NT2/D1 (cell line): ENCODE data around the gene PTPN18.
A peak's percentile ranks its signal among the peaks of the same experiment; 100 is the strongest.
"Not testable (repeated sequence)": the region's sequence is repeated elsewhere in the genome, so short reads cannot be mapped to it uniquely, and the experiment has no call there.

Source experiments
- DNase-seq: peaks from one replicate; pipeline ENCODE4 v3.0.0-alpha.2; 2011; ENCODE audit warnings: low read depth, low spot score
- H3K27me3 ChIP-seq: 2 replicates; pipeline ENCODE4 v1.6.0; 2011; ENCODE audit warnings: mild to moderate bottlenecking; ENCODE audit not compliant: insufficient read length, insufficient read depth
- H3K36me3 ChIP-seq: 2 replicates; pipeline ENCODE4 v1.6.1; 2011; ENCODE audit warnings: mild to moderate bottlenecking, low read length, mixed read lengths; ENCODE audit not compliant: insufficient read depth, insufficient read length
- H3K4me1 ChIP-seq: 2 replicates; pipeline ENCODE4 v1.5.1; 2011; ENCODE audit not compliant: insufficient read depth, insufficient read length
- H3K4me3 ChIP-seq: 2 replicates; pipeline ENCODE4 v1.5.1; 2011; ENCODE audit warnings: low read depth; ENCODE audit not compliant: insufficient read length
- H3K9ac ChIP-seq: 2 replicates; pipeline ENCODE4 v1.6.0; 2011; ENCODE audit warnings: low read depth; ENCODE audit not compliant: insufficient read length
- H3K9me3 ChIP-seq: 2 replicates; pipeline ENCODE4 v1.5.1; 2011; ENCODE audit warnings: mild to moderate bottlenecking, low read length; ENCODE audit not compliant: insufficient read depth
- SUZ12 ChIP-seq: IDR thresholded peaks from 2 replicates; pipeline ENCODE4 v1.6.1; 2011; ENCODE audit not compliant: insufficient read length, insufficient read depth; ENCODE audit errors: extremely low read depth
- YY1 ChIP-seq: IDR thresholded peaks from 2 replicates; pipeline ENCODE4 v1.6.1; 2011; ENCODE audit not compliant: insufficient read length, insufficient read depth
- ZNF274 ChIP-seq: IDR thresholded peaks from 2 replicates; pipeline ENCODE4 v1.6.1; 2011; ENCODE audit warnings: mild to moderate bottlenecking, low read depth, low read length

The PTPN18 gene

GRCh38 chr2:130319536-130319935 is 36.3 kb upstream of the PTPN18 start:
- no peaks in the 10 kb centered on the region for H3K36me3 ChIP-seq
- H3K9ac ChIP-seq: no peak overlapping the region
- no peaks in the 10 kb centered on the region for H3K4me1 ChIP-seq
- TF ChIP-seq ZNF274 (no peak), YY1 (no peak), SUZ12 (no peak)
- no peaks in the 10 kb centered on the region for H3K27me3 ChIP-seq
- H3K4me3 ChIP-seq: no peak overlapping the region
- no peak for DNase-seq
- no peaks in the 10 kb centered on the region for H3K9me3 ChIP-seq

- H3K9me3 ChIP-seq: peaks cover 8% of the 10 kb centered on the region; the same call in 1 of the 2 replicates
- peak overlapping the region; percentile 16 for H3K9ac ChIP-seq
- peaks cover 5% of the 10 kb centered on the region for H3K27me3 ChIP-seq
- no peaks in the 10 kb centered on the region for H3K4me1 ChIP-seq
- H3K4me3 ChIP-seq: no peak overlapping the region
- no peaks in the 10 kb centered on the region for H3K36me3 ChIP-seq
- no peak for TF ChIP-seq SUZ12
- no peak for TF ChIP-seq ZNF274
- TF ChIP-seq YY1: no peak
- no peak for DNase-seq
Observed at GRCh38 chr2:130327703-130328527, 27.9 kb upstream of the PTPN18 start.

- H3K27me3 ChIP-seq: peaks cover 5% of the 10 kb centered on the region
- no peak overlapping the region for H3K4me3 ChIP-seq
- no peaks in the 10 kb centered on the region for H3K36me3 ChIP-seq
- no peaks in the 10 kb centered on the region for H3K4me1 ChIP-seq
- no peak overlapping the region for H3K9ac ChIP-seq
- DNase-seq: no peak
- peaks cover 8% of the 10 kb centered on the region; the same call in 1 of the 2 replicates for H3K9me3 ChIP-seq
- TF ChIP-seq YY1 (no peak), ZNF274 (no peak), SUZ12 (no peak)
Observed at GRCh38 chr2:130328710-130329109, 27.1 kb upstream of the PTPN18 start.

- TF ChIP-seq ZNF274 (no peak), SUZ12 (no peak), YY1 (no peak)
- Histone ChIP-seq H3K4me1 (no peaks in the 10 kb centered on the region), H3K9ac (no peak overlapping the region), H3K36me3 (no peaks in the 10 kb centered on the region), H3K9me3 (peaks cover 13% of the 10 kb centered on the region; the same call in 1 of the 2 replicates), H3K27me3 (peaks cover 5% of the 10 kb centered on the region), H3K4me3 (no peak overlapping the region)
- peak; percentile 68 for DNase-seq
Observed at GRCh38 chr2:130332271-130333073, 23.4 kb upstream of the PTPN18 start.

DNA sequence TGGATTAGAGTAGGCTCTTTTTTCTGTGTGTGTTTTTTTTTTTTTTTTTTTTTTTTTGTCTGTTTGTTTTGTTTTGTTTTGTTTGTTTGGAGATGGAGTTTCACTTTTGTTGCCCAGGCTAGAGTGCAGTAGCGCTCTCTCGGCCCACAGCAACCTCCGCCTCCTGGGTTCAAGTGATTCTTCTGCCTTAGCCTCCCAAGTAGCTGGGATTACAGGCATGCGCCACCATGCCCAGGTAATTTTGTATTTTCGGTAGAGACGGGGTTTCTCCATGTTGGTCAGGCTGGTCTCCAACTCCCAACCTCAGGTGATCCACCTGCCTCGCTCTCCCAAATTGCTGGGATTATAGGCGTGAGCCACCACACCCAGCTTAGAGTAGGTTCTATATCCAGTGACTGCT is 22.6 kb upstream of the PTPN18 start:
- not testable (repeated sequence) for H3K9ac ChIP-seq, H3K4me3 ChIP-seq, DNase-seq, H3K4me1 ChIP-seq, H3K27me3 ChIP-seq, H3K36me3 ChIP-seq, H3K9me3 ChIP-seq

DNA sequence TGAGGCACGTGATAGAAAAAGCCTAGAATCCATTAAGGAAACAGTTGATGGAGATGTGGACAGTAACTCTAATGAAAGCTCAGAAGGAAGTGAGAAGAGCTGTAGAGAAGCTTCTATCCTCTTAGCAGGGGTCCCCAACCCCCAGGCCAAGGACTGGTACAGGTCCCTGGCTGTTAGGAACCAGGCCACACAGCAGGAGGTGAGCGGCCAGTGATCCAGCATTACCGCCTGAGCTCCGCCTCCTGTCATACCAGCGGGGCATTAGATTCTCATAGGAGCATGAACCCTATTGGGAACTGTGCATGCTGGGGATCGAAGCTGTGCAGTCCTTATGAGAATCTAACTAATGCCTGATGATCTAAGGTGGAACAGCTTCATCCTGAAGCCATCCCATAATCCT is 21.8 kb upstream of the PTPN18 start:
- peaks cover 5% of the 10 kb centered on the region for H3K27me3 ChIP-seq
- no peak for DNase-seq
- no peak overlapping the region for H3K4me3 ChIP-seq
- TF ChIP-seq SUZ12 (no peak), ZNF274 (no peak), YY1 (no peak)
- H3K4me1 ChIP-seq: no peaks in the 10 kb centered on the region
- peaks cover 7% of the 10 kb centered on the region for H3K36me3 ChIP-seq
- H3K9me3 ChIP-seq: peaks cover 9% of the 10 kb centered on the region; the same call in 1 of the 2 replicates
- H3K9ac ChIP-seq: no peak overlapping the region

DNA sequence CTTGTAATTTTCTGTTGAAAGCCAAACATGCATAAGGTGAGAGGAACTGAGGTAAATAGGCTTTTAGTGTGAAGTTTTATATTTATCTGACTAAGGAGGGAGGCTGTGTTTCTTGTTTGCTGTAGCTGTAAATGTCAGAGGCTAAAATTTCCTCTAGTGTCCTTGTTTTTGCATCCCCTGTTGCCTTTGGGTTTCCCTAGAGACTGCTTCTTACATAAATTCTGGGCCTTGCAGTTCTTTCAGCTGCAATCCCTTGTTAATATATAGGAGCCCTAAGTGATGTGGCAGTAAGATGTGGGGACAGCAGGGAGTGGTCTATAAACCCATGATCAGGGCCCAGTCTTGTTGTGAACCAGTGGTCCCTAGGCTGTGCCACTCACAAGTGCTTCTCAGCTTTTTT is 20.6 kb upstream of the PTPN18 start:
- peaks cover 9% of the 10 kb centered on the region; the same call in 1 of the 2 replicates for H3K9me3 ChIP-seq
- H3K36me3 ChIP-seq: peaks cover 16% of the 10 kb centered on the region
- no peaks in the 10 kb centered on the region for H3K4me1 ChIP-seq
- TF ChIP-seq SUZ12: no peak
- no peak for TF ChIP-seq ZNF274
- DNase-seq: no peak
- no peak overlapping the region for H3K4me3 ChIP-seq
- no peak overlapping the region for H3K9ac ChIP-seq
- peaks cover 5% of the 10 kb centered on the region for H3K27me3 ChIP-seq
